ENCODE results near the gene MYO5A. TPM values are rescaled to one million over a fixed set of nuclear protein-coding genes. Genes with fewer than 3 reads are reported as not detected.

The MYO5A gene
- total RNA-seq, 1 donor from 2014 or later: 55.0 TPM

DNA sequence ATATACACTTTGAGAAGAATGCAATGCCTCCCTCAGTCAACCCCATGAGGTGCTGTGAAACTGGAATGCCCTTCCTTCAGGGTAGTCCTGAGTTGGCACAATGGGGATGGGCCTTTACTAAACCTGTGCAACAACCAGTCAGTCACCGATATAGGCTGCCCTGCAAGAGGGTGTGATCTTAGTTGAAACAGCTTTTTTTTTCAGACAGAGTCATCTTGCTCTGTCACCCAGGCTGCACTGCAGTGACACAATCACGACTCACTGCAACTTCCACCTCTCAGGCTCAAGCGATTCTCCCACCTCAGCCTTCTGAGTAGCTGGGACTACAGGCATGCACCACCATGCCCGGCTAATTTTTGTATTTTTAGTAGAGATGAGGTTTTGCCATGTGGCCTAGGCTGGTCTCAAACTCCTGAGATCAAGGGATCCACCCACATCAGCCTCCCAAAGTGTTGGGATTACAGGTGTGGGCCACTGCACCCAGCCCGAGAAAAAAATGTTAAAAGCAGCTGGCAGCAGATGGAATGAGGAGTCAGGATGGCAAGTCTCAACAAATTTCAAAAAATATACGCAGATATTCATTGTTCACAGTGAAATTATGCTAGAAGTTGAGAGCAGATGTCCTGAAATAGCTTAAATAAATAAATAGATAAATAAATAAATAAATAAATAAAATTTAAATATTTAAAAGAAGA lies 31.8 kb downstream of the MYO5A start:
- Histone ChIP-seq H3K4me1 (peaks cover 0 to 2% of the 10 kb centered on the region in 2 donors), H3K4me3 (no peak overlapping the region), H3K9me3 (no peaks in the 10 kb centered on the region), H3K27me3 (no peaks in the 10 kb centered on the region), H3K36me3 (no peaks in the 10 kb centered on the region), H3K27ac (no peak overlapping the region)
- DNase-seq (ENCODE audit: low spot score in 2 of 2): no peak
- TF ChIP-seq, protein P1, sequence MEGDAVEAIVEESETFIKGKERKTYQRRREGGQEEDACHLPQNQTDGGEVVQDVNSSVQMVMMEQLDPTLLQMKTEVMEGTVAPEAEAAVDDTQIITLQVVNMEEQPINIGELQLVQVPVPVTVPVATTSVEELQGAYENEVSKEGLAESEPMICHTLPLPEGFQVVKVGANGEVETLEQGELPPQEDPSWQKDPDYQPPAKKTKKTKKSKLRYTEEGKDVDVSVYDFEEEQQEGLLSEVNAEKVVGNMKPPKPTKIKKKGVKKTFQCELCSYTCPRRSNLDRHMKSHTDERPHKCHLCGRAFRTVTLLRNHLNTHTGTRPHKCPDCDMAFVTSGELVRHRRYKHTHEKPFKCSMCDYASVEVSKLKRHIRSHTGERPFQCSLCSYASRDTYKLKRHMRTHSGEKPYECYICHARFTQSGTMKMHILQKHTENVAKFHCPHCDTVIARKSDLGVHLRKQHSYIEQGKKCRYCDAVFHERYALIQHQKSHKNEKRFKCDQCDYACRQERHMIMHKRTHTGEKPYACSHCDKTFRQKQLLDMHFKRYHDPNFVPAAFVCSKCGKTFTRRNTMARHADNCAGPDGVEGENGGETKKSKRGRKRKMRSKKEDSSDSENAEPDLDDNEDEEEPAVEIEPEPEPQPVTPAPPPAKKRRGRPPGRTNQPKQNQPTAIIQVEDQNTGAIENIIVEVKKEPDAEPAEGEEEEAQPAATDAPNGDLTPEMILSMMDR (IDR thresholded peaks at IDR 0.05): no peak
- intact Hi-C loops (cut with DNase I): no loop called here

DNA sequence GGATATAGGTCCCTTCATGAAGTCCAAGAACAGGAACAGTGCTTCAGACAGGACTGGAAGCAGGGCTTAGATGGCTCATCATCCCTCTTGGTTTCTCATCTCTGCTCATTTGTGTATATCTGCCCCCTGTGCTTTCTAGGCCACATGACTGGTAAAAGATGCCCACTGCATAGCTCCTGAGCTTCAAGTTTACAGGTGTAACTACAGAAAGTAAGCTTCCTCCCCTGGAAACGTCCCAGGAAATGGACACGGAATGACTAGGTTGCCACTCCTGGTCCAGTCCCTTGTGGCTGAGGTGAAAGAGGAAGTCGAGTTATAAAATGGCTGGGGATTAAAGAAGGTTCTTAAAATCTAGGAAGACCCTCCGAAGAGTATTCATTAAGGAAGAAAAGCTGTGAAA lies 32.5 kb downstream of the MYO5A start:
- Histone ChIP-seq H3K9me3 (no peaks in the 10 kb centered on the region), H3K4me1 (peaks cover 0 to 2% of the 10 kb centered on the region in 2 donors), H3K36me3 (no peaks in the 10 kb centered on the region), H3K27ac (no peak overlapping the region), H3K4me3 (no peak overlapping the region), H3K27me3 (no peaks in the 10 kb centered on the region)
- TF ChIP-seq, protein P1 (IDR thresholded peaks at IDR 0.05): no peak
- intact Hi-C loops (cut with DNase I): no loop called here
- no peak for DNase-seq (ENCODE audit: low spot score in 2 of 2)

DNA sequence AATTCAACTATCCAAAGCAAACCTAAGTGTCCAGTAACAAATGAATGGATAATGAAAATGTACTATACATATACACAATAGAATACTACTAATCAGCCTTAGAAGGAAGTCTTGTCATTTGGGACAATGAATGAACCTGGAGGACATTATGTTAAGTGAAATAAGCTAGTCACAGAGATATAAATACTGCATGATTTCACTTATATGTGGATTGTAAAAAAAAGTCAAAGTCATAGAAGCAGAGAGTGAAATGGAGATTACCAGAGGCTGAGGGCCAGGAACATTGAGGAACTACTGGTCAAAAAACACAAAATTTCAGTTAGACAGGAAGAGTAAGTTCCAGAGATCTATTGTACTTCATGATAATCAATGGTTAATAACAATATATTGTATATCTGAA lies 33.6 kb downstream of the MYO5A start:
- Histone ChIP-seq H3K27ac (no peak overlapping the region), H3K9me3 (no peaks in the 10 kb centered on the region), H3K4me3 (no peak overlapping the region), H3K36me3 (no peaks in the 10 kb centered on the region), H3K4me1 (peaks cover 0 to 2% of the 10 kb centered on the region in 2 donors), H3K27me3 (no peaks in the 10 kb centered on the region)
- intact Hi-C loops (cut with DNase I): no loop called here
- DNase-seq (ENCODE audit: low spot score in 2 of 2): no peak
- TF ChIP-seq, protein P1 (IDR thresholded peaks at IDR 0.05): no peak

DNA sequence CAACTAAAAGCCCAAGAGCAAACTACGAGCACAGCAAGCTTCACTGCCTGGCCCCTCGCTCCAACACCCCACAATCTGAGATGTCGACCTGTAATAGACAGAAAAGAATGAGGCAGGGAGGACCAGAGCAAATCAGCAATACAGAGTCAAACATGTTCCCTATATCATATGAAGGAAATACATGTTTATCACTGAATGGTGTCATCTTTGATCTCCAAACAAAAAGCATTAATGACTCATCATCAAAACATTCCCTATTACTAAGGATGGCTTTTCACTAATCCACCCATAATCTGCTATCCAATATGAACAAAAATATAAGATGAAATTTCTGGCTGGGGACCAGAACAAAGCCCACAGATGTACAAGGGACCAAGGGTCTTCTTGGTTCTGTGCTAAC lies 34.7 kb downstream of the MYO5A start:
- Histone ChIP-seq H3K4me1 (peaks cover 0 to 2% of the 10 kb centered on the region in 2 donors), H3K27ac (no peak overlapping the region), H3K36me3 (no peaks in the 10 kb centered on the region), H3K27me3 (no peaks in the 10 kb centered on the region), H3K9me3 (no peaks in the 10 kb centered on the region), H3K4me3 (no peak overlapping the region)
- TF ChIP-seq, protein P1 (IDR thresholded peaks at IDR 0.05): no peak
- intact Hi-C loops (cut with DNase I): no loop called here
- no peak for DNase-seq (ENCODE audit: low spot score in 2 of 2)

DNA sequence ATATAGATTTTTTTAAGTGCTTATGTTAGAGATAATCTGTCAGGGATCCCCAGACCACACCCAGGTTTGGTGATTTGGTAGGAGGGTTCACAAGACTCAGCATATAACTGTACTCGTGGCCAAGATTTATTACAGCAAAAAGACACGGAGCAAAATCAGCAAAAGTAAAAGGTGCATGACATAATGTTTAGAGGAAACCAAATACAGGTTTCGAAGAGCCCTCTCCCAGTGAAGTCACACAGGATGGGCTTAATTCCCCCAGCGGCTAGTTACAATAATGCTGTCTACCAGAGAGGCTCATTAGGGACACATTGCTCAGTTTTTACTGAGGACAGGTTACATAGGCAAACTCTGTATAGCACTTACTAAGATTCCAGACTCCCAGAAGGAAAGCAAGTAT lies 36.5 kb downstream of the MYO5A start:
- intact Hi-C loops (cut with DNase I): no loop called here
- no peaks in the 10 kb centered on the region for H3K9me3 ChIP-seq
- no peak overlapping the region for H3K4me3 ChIP-seq
- TF ChIP-seq, protein P1 (IDR thresholded peaks at IDR 0.05): no peak
- H3K4me1 ChIP-seq: peaks cover 0 to 2% of the 10 kb centered on the region in 2 donors
- H3K36me3 ChIP-seq: no peaks in the 10 kb centered on the region
- no peak overlapping the region for H3K27ac ChIP-seq
- H3K27me3 ChIP-seq: no peaks in the 10 kb centered on the region
- no peak for DNase-seq (ENCODE audit: low spot score in 2 of 2)

Data from ascending aorta (tissue), 2 donors.